ES-I3 (cell line): Measurements from ENCODE around the gene DSC1.

Experiments used
- H3K36me3 ChIP-seq: 2 replicates; pipeline ENCODE4 v1.6.1; 2013; ENCODE audit warnings: mild to moderate bottlenecking, low read length, control low read depth, moderate library complexity; ENCODE audit not compliant: insufficient read depth
- H3K4me1 ChIP-seq: 2 replicates; pipeline ENCODE4 v1.6.1; 2013; ENCODE audit warnings: mild to moderate bottlenecking, control low read depth, low read length; ENCODE audit not compliant: insufficient read depth
- H3K9ac ChIP-seq: 2 replicates; pipeline ENCODE4 v1.6.1; 2013; ENCODE audit warnings: low read depth, mild to moderate bottlenecking, low read length, moderate library complexity
- H3K9me3 ChIP-seq: 2 replicates; pipeline ENCODE4 v1.6.1; 2013; ENCODE audit warnings: mild to moderate bottlenecking, low read length, moderate library complexity; ENCODE audit not compliant: control insufficient read depth, insufficient read depth

Gene DSC1

GRCh38 chr18:31162825-31163435 is at the start of gene DSC1:
DSC1 (minus strand) TSS chr18:31162856; CDS start chr18:31162594, 262 bp downstream.
- H3K9ac ChIP-seq, result no peak within 1 kb of the TSS
- no peaks in the 10 kb centered on the region for H3K9me3 ChIP-seq
- H3K36me3 ChIP-seq, result no peaks in the 10 kb centered on the region
- H3K4me1 ChIP-seq, result peaks cover 6% of the 10 kb centered on the region; the same call in 1 of the 2 replicates

DNA sequence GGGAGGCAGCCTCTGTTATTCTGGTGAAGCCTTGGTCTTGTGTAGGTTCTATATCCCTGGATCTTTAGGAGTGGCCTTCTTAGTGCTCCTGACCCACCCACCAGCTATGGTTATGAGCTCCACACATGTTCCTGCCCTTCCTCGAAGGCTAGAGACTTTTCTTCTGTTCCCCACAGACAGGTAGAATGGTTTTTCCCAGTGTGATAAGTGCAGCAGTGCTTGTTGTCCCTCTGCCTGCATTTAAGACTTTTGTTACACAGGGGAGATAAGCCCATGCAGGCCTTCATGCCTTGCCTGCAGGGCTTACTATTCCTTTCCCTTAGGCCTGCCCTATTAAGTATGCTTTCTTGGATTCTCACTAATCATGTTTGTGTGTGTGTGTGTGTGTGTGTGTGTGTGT is 48.4 kb upstream of the DSC1 start:
- Histone ChIP-seq H3K36me3 (no peaks in the 10 kb centered on the region), H3K4me1 (peaks cover 4% of the 10 kb centered on the region; the same call in 1 of the 2 replicates), H3K9ac (no peak overlapping the region), H3K9me3 (no peaks in the 10 kb centered on the region)

DNA sequence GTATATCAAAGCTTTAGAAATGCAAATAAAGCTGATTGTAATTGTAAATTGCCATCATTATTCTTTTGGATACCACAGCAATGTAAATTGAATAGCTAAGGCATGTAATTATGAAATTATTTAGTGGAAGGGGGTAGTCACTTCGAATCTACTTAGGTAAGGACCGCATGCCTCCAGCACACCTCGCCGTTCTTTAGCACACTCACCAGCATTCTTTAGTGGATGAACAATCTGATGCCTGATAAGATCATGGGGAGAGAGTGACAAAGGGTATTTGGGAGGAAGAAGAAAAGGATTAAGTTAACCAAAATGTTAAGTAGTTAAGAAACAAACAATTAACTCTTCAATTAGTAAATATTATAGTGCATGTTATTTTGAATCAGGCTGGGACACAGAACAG is 46.4 kb upstream of the DSC1 start:
- H3K4me1 ChIP-seq, result peaks cover 4% of the 10 kb centered on the region; the same call in 1 of the 2 replicates
- no peaks in the 10 kb centered on the region for H3K9me3 ChIP-seq
- no peak overlapping the region for H3K9ac ChIP-seq
- H3K36me3 ChIP-seq, result no peaks in the 10 kb centered on the region

DNA sequence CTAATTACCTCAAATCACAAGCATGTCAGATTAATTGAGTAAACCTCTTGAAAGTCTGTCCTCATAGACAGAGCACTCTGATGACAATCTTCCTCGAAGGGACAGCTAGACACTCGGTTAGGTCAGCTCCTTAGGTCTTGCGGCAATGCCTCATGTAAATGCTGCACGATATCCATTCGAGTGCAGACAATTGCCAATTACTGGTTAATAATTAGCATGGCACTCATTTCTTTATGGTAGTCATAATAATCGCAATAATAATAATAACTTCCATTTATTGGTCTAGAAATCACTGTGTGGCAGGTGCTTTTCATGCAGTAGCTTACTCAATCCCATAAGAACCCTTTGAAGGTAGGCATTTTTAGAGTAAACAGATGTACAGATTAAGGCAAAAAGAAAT is 44.7 kb upstream of the DSC1 start:
- H3K9me3 ChIP-seq, result no peaks in the 10 kb centered on the region
- H3K36me3 ChIP-seq, result no peaks in the 10 kb centered on the region
- H3K4me1 ChIP-seq, result peaks cover 8% of the 10 kb centered on the region; the same call in 1 of the 2 replicates
- H3K9ac ChIP-seq, result no peak overlapping the region

DNA sequence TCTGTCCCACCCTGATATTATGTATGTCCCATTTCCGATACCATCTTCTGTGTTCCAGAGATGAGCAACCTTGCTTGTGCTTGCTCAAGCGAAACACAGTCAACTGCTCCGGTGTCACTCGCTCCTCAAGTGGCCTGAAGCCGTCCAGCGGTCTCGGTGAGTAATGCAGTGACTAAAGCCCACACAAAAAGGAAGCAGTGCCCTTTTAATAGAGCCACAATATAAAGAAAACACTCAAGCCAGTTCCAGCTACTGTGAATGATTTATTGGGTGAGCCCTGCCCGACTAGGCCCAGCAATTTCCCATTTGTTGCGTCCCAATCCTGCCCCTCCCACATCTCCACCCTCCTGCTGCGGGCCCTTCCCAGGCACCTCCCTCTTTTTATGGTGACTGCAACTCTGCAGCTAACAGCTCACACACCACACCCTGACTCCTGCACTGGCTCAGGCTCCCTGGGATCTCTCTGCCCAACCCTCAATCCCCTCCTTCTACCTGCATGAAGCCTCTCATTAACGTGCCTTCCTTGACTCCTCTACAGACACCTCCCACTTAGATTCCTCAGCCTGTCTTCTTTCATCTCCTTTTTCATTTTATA is 44.2 kb upstream of the DSC1 start:
- Histone ChIP-seq H3K4me1 (peaks cover 8% of the 10 kb centered on the region; the same call in 1 of the 2 replicates), H3K9me3 (no peaks in the 10 kb centered on the region), H3K9ac (peak overlapping the region; percentile 31; the same call in 1 of the 2 replicates), H3K36me3 (no peaks in the 10 kb centered on the region)

GRCh38 chr18:31206071-31206470 is 43.4 kb upstream of the DSC1 start:
- H3K9me3 ChIP-seq, result no peaks in the 10 kb centered on the region
- H3K36me3 ChIP-seq, result no peaks in the 10 kb centered on the region
- H3K4me1 ChIP-seq, result peaks cover 8% of the 10 kb centered on the region; the same call in 1 of the 2 replicates
- H3K9ac ChIP-seq, result no peak overlapping the region

DNA sequence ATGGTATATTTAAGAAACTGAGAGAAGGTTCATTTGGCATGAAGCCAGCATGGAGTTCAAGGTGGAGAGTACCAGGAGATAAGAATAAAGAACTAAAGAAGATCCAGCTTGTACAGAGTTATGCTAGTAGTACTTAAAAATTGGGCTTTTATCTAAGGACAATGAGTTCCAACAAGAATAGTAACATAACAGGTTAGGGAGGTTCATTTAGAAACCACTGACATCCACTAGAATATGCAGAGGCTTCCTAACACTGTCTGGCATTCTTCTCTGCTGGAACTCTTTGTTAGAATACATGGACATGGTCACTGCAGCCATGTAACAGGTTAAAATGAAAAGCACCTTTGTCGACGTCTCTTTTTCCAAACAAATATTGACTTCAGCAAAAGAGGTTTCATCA is 42.6 kb upstream of the DSC1 start:
- H3K9me3 ChIP-seq, result no peaks in the 10 kb centered on the region
- H3K36me3 ChIP-seq, result no peaks in the 10 kb centered on the region
- no peak overlapping the region for H3K9ac ChIP-seq
- H3K4me1 ChIP-seq, result peaks cover 8% of the 10 kb centered on the region; the same call in 1 of the 2 replicates

DNA sequence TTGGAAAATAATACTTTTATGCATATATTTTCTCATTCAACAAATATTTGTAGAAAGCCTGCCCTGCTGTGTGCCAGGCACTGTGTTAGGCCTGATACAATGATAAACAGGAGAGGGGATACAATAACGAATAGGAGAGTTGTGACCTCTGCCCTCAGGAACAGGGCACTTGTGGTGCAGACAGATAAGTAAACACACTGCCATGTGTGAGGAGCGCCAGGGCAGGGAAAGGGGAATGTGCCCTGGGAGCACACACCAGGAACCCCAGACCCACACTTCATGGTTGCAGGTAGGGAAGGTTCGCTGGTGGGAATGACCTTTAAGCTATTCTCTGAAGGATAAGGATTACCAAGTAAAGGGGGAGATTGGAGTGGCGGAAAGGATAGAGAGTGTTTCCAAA is 42.2 kb upstream of the DSC1 start:
- Histone ChIP-seq H3K9ac (no peak overlapping the region), H3K36me3 (no peaks in the 10 kb centered on the region), H3K9me3 (no peaks in the 10 kb centered on the region), H3K4me1 (peaks cover 9% of the 10 kb centered on the region; the same call in 1 of the 2 replicates)

- Histone ChIP-seq H3K9ac (no peak overlapping the region), H3K36me3 (no peaks in the 10 kb centered on the region), H3K9me3 (no peaks in the 10 kb centered on the region), H3K4me1 (peaks cover 14% of the 10 kb centered on the region)
These were observed 41.5 kb upstream of the DSC1 start for GRCh38 chr18:31204166-31204565.

- H3K36me3 ChIP-seq, result no peaks in the 10 kb centered on the region
- H3K4me1 ChIP-seq, result peaks cover 14% of the 10 kb centered on the region
- no peak overlapping the region for H3K9ac ChIP-seq
- H3K9me3 ChIP-seq, result no peaks in the 10 kb centered on the region
These were observed 41.1 kb upstream of the DSC1 start for GRCh38 chr18:31203794-31204148.

GRCh38 chr18:31203096-31203793 is 40.6 kb upstream of the DSC1 start:
- H3K9ac ChIP-seq, result no peak overlapping the region
- H3K36me3 ChIP-seq, result no peaks in the 10 kb centered on the region
- H3K9me3 ChIP-seq, result no peaks in the 10 kb centered on the region
- H3K4me1 ChIP-seq, result peaks cover 14% of the 10 kb centered on the region

DNA sequence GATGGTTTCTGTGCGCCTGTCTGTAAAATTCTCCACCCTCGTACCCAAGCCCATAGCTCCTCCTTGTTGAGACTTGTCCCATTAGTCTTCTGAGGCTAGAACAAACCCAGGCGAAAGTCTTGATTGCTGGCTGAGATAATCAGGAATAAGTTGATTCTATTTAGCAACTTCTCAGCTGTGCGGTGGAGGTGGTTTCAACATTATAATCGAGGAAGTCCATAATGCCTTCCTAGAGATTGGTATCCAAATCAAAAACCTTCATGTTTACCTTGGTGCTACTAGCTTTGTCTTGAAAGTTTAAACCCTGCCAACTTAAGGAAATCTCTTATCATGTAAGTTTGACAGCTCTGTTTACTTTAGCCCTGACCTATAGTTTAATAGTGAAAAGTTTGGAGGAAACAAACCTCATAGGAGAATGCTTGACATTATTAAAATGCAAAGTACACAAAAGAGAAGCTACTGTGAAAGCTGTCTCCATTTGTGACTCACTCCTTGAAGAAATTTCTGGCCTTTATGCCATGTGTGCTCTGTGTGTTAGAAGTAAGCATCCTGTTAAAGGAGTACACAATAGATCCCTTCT is 36.6 kb upstream of the DSC1 start:
- peaks cover 11% of the 10 kb centered on the region for H3K4me1 ChIP-seq
- H3K9ac ChIP-seq, result no peak overlapping the region
- H3K36me3 ChIP-seq, result no peaks in the 10 kb centered on the region
- no peaks in the 10 kb centered on the region for H3K9me3 ChIP-seq

DNA sequence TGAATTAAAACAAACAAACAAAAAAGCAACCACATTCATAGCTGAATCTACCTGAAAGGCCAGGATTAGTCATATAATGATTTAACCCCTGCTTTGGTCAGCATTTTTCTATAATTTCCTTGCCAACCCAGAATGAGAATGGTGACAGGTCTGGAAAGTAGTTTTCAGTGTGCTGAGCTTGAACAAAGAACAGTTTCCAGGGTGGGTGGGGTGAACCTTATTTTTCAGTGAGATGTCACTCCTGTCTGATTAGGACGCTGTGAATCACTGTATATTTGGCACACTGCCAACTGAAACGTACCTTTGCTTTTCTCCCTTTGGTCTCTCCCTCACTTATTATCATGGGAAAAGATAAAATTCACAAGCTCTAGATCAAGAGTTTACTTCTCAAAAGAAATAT is 35.0 kb upstream of the DSC1 start:
- Histone ChIP-seq H3K36me3 (no peaks in the 10 kb centered on the region), H3K4me1 (peaks cover 11% of the 10 kb centered on the region), H3K9ac (no peak overlapping the region), H3K9me3 (no peaks in the 10 kb centered on the region)

GRCh38 chr18:31195063-31195462 is 32.4 kb upstream of the DSC1 start:
- H3K9ac ChIP-seq, result no peak overlapping the region
- no peaks in the 10 kb centered on the region for H3K36me3 ChIP-seq
- no peaks in the 10 kb centered on the region for H3K9me3 ChIP-seq
- peaks cover 12% of the 10 kb centered on the region for H3K4me1 ChIP-seq
